A549 (cell line): ENCODE results near the gene KCNN3.

Source experiments
- CEBPB ChIP-seq, 2 experiments: fragments of >200 bp in 1 of 2; sonication (Bioruptor Twin) in 1 of 2; formaldehyde crosslinking in 1 of 2; IDR thresholded peaks; 2 replicates each; pipeline ENCODE4 v1.6.1; 2012 to 2016
- CHD4 ChIP-seq: fragments of 200-600 bp; sonication (generic); IDR thresholded peaks from 2 replicates; pipeline ENCODE4 v1.6.1; 2016; ENCODE audit warnings: antibody characterized with exemption, mild to moderate bottlenecking, borderline replicate concordance
- CTCF ChIP-seq: fragments of >200 bp; sonication (Bioruptor Twin); formaldehyde crosslinking; IDR thresholded peaks from 3 replicates; pipeline ENCODE4 v1.5.1; 2016
- HDAC2 ChIP-seq: fragments of 200-600 bp; sonication (generic); IDR thresholded peaks from 2 replicates; pipeline ENCODE4 v1.6.1; 2016
- MAFK ChIP-seq: fragments of 450-650 bp; IDR thresholded peaks from 2 replicates; pipeline ENCODE4 v1.6.1; 2014; ENCODE audit not compliant: partially characterized antibody
- POLR2A ChIP-seq: IDR thresholded peaks from 2 replicates; pipeline ENCODE4 v1.6.1; 2012; ENCODE audit warnings: mild to moderate bottlenecking, low read length
- RAD21 ChIP-seq, 2 experiments: fragments of >200 bp in 1 of 2; sonication (Bioruptor Twin) in 1 of 2; formaldehyde crosslinking in 1 of 2; IDR thresholded peaks in 1 of 2; conservative IDR thresholded peaks in 1 of 2; 2 replicates in 1 of 2; 3 replicates in 1 of 2; pipeline ENCODE4 v1.6.1; 2012 to 2018; ENCODE audit warnings: inconsistent platforms in 1 of 2
- RFX5 ChIP-seq: fragments of 450-650 bp; IDR thresholded peaks from 2 replicates; pipeline ENCODE4 v1.7.1; 2014; ENCODE audit warnings: antibody characterized with exemption, mild to moderate bottlenecking, moderate library complexity
- ZFP36 ChIP-seq: fragments of 450-650 bp; IDR thresholded peaks from 2 replicates; pipeline ENCODE4 v1.6.1; 2014; ENCODE audit warnings: borderline replicate concordance; ENCODE audit not compliant: partially characterized antibody
- ZSCAN20 ChIP-seq: fragments of 250-450 bp; sonication (Bioruptor Pico); IDR thresholded peaks from 2 replicates; pipeline ENCODE4 v1.8.0; 2022; ENCODE audit warnings: mild to moderate bottlenecking, moderate library complexity
- TF ChIP-seq, protein P1 (sequence below): IDR thresholded peaks from 2 replicates; pipeline ENCODE4 v1.6.1; 2012
- TF ChIP-seq, protein P2 (sequence below): fragments of 200-600 bp; sonication (generic); IDR thresholded peaks from 2 replicates; pipeline ENCODE4 v1.6.1; 2016; ENCODE audit warnings: antibody characterized with exemption, mild to moderate bottlenecking, moderate library complexity
- TF ChIP-seq, protein P3 (sequence below): fragments of 250-450 bp; sonication (Bioruptor Pico); IDR thresholded peaks from 2 replicates; pipeline ENCODE4 v1.5.0; 2021; ENCODE audit warnings: mild to moderate bottlenecking, moderate library complexity, borderline replicate concordance
- TF ChIP-seq, protein P4 (sequence below): fragments of 450-650 bp; IDR thresholded peaks from 2 replicates; pipeline ENCODE4 v1.6.1; 2014; ENCODE audit warnings: antibody characterized with exemption

- TF ChIP-seq POLR2A (no peak), ZFP36 (no peak), CTCF (no peak), CHD4 (no peak), ZSCAN20 (CRISPR knock-in tag) (no peak), HDAC2 (no peak), RAD21 (conservative IDR thresholded peaks at IDR 0.05 in 1 of 2, IDR thresholded peaks at IDR 0.05 in 1 of 2) (no peak), CEBPB (IDR thresholded peaks at IDR 0.05) (no peak), MAFK (no peak), RFX5 (no peak)
- TF ChIP-seq, protein P1, sequence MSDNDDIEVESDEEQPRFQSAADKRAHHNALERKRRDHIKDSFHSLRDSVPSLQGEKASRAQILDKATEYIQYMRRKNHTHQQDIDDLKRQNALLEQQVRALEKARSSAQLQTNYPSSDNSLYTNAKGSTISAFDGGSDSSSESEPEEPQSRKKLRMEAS: no peak
- TF ChIP-seq, protein P2, sequence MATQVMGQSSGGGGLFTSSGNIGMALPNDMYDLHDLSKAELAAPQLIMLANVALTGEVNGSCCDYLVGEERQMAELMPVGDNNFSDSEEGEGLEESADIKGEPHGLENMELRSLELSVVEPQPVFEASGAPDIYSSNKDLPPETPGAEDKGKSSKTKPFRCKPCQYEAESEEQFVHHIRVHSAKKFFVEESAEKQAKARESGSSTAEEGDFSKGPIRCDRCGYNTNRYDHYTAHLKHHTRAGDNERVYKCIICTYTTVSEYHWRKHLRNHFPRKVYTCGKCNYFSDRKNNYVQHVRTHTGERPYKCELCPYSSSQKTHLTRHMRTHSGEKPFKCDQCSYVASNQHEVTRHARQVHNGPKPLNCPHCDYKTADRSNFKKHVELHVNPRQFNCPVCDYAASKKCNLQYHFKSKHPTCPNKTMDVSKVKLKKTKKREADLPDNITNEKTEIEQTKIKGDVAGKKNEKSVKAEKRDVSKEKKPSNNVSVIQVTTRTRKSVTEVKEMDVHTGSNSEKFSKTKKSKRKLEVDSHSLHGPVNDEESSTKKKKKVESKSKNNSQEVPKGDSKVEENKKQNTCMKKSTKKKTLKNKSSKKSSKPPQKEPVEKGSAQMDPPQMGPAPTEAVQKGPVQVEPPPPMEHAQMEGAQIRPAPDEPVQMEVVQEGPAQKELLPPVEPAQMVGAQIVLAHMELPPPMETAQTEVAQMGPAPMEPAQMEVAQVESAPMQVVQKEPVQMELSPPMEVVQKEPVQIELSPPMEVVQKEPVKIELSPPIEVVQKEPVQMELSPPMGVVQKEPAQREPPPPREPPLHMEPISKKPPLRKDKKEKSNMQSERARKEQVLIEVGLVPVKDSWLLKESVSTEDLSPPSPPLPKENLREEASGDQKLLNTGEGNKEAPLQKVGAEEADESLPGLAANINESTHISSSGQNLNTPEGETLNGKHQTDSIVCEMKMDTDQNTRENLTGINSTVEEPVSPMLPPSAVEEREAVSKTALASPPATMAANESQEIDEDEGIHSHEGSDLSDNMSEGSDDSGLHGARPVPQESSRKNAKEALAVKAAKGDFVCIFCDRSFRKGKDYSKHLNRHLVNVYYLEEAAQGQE: no peak
- TF ChIP-seq, protein P3, sequence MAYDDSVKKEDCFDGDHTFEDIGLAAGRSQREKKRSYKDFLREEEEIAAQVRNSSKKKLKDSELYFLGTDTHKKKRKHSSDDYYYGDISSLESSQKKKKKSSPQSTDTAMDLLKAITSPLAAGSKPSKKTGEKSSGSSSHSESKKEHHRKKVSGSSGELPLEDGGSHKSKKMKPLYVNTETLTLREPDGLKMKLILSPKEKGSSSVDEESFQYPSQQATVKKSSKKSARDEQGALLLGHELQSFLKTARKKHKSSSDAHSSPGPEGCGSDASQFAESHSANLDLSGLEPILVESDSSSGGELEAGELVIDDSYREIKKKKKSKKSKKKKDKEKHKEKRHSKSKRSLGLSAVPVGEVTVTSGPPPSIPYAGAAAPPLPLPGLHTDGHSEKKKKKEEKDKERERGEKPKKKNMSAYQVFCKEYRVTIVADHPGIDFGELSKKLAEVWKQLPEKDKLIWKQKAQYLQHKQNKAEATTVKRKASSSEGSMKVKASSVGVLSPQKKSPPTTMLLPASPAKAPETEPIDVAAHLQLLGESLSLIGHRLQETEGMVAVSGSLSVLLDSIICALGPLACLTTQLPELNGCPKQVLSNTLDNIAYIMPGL (CRISPR knock-in tag): no peak
- TF ChIP-seq, protein P4, sequence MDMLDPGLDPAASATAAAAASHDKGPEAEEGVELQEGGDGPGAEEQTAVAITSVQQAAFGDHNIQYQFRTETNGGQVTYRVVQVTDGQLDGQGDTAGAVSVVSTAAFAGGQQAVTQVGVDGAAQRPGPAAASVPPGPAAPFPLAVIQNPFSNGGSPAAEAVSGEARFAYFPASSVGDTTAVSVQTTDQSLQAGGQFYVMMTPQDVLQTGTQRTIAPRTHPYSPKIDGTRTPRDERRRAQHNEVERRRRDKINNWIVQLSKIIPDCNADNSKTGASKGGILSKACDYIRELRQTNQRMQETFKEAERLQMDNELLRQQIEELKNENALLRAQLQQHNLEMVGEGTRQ: no peak
Measured at GRCh38 chr1:154821083-154821482, 49.0 kb downstream of the KCNN3 start.
